ENCODE results near the gene JAKMIP2.

- TF ChIP-seq, protein P1, sequence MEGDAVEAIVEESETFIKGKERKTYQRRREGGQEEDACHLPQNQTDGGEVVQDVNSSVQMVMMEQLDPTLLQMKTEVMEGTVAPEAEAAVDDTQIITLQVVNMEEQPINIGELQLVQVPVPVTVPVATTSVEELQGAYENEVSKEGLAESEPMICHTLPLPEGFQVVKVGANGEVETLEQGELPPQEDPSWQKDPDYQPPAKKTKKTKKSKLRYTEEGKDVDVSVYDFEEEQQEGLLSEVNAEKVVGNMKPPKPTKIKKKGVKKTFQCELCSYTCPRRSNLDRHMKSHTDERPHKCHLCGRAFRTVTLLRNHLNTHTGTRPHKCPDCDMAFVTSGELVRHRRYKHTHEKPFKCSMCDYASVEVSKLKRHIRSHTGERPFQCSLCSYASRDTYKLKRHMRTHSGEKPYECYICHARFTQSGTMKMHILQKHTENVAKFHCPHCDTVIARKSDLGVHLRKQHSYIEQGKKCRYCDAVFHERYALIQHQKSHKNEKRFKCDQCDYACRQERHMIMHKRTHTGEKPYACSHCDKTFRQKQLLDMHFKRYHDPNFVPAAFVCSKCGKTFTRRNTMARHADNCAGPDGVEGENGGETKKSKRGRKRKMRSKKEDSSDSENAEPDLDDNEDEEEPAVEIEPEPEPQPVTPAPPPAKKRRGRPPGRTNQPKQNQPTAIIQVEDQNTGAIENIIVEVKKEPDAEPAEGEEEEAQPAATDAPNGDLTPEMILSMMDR (conservative IDR thresholded peaks at IDR 0.05 in 1 of 2, IDR thresholded peaks at IDR 0.05 in 1 of 2; ENCODE audit: low read depth in 1 of 2, low read length in 2 of 2): no peak
- TF ChIP-seq EZH2 (IDR thresholded peaks at IDR 0.05; ENCODE audit: low read length, missing control alignments): no peak
Observed at GRCh38 chr5:147643142-147643541, 139.4 kb downstream of the JAKMIP2 start.
